Parathyroid adenoma (tissue), 2 donors: Measurements from ENCODE around the gene RHBDF1.

ENCODE experiments used
- H2AFZ ChIP-seq: fragments of 300-600 bp; sonication (generic); one replicate; pipeline ENCODE4 v1.7.0; 2017; ENCODE audit warnings: antibody characterized with exemption, mild to moderate bottlenecking
- H3K27ac ChIP-seq: fragments of 300-600 bp; sonication (generic); one replicate; pipeline ENCODE4 v1.7.0; 2017
- H3K27me3 ChIP-seq: fragments of 300-600 bp; sonication (generic); one replicate; pipeline ENCODE4 v1.7.0; 2017; ENCODE audit warnings: low read length; ENCODE audit not compliant: control insufficient read depth, insufficient read depth
- H3K36me3 ChIP-seq: fragments of 300-600 bp; sonication (generic); one replicate; pipeline ENCODE4 v1.7.0; 2017; ENCODE audit warnings: low read length; ENCODE audit not compliant: control insufficient read depth, insufficient read depth
- H3K4me1 ChIP-seq: fragments of 300-600 bp; sonication (generic); one replicate; pipeline ENCODE4 v1.7.0; 2017; ENCODE audit warnings: control low read depth
- H3K4me2 ChIP-seq: fragments of 300-600 bp; sonication (generic); one replicate; pipeline ENCODE4 v1.7.0; 2017; ENCODE audit warnings: low read length
- H3K4me3 ChIP-seq: fragments of 300-600 bp; sonication (generic); one replicate; pipeline ENCODE4 v1.7.0; 2017; ENCODE audit warnings: low read depth, low read length
- H3K79me2 ChIP-seq: fragments of 300-600 bp; sonication (generic); one replicate; pipeline ENCODE4 v1.7.0; 2017; ENCODE audit warnings: control low read depth
- H3K9ac ChIP-seq: fragments of 300-600 bp; sonication (generic); one replicate; pipeline ENCODE4 v1.7.0; 2017; ENCODE audit warnings: mild to moderate bottlenecking
- H3K9me3 ChIP-seq: fragments of 300-600 bp; sonication (generic); one replicate; pipeline ENCODE4 v1.7.0; 2017; ENCODE audit warnings: low read length; ENCODE audit not compliant: control insufficient read depth
- TF ChIP-seq, protein P1 (sequence below): fragments of 300-600 bp; sonication (generic); IDR thresholded peaks from one replicate; pipeline ENCODE4 v1.7.0; 2017; ENCODE audit warnings: antibody characterized with exemption, mild to moderate bottlenecking
- donor health status: primary hyperparathyroidism.

The RHBDF1 gene

DNA sequence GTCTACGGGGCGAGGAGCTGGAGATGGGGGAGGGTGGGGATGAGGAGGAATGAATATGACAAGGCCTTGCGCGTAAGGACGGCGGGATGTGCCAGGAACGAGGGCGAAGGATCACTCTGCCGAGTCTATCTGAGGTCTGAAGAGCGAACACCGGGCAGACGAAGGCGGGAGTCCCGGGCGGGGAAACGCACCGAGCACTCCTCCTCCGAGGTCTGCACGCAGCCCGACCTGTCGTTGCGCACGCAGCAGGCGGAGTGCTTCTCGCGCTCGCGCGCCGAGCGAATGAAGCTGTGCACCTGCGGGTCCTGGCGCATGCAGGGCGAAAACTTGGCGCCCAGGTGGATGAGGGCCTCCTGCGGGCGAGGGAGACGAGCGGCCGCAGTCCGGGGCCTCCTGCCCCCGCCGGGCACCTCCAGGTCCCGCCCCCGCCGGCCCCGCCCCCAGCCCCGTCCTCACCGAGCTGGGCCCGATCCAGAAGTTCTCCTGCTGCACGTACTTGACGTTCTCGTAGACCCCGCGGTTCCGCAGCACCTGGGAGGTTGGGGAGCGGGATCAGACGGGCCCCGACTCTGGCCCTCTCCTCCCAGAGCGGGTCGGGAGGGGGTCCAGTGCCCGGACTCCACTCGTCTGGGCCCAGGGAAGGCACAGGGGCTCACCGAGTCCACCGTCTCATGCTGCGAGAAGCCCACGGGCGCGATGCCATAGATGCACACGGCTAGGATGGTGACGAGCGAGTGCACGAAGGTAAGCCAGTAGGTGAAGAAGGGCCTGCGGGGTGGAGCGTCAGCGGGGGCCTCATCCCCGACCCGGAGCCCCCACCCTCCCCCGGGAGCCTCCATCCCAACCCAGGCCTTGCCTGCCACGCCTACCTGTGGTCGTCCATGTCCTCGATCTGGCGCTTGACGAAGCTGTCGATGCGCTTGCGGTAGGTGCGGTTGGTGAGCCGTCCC is 11.2 kb downstream of the RHBDF1 start:
- no peak overlapping the region for H3K4me2 ChIP-seq
- no peaks in the 10 kb centered on the region for H3K27me3 ChIP-seq
- H2AFZ ChIP-seq = no peak overlapping the region
- H3K9me3 ChIP-seq = no peaks in the 10 kb centered on the region
- no peak overlapping the region for H3K4me3 ChIP-seq
- no peak overlapping the region for H3K9ac ChIP-seq
- H3K36me3 ChIP-seq = no peaks in the 10 kb centered on the region
- peaks cover 3% of the 10 kb centered on the region for H3K4me1 ChIP-seq
- TF ChIP-seq, protein P1, sequence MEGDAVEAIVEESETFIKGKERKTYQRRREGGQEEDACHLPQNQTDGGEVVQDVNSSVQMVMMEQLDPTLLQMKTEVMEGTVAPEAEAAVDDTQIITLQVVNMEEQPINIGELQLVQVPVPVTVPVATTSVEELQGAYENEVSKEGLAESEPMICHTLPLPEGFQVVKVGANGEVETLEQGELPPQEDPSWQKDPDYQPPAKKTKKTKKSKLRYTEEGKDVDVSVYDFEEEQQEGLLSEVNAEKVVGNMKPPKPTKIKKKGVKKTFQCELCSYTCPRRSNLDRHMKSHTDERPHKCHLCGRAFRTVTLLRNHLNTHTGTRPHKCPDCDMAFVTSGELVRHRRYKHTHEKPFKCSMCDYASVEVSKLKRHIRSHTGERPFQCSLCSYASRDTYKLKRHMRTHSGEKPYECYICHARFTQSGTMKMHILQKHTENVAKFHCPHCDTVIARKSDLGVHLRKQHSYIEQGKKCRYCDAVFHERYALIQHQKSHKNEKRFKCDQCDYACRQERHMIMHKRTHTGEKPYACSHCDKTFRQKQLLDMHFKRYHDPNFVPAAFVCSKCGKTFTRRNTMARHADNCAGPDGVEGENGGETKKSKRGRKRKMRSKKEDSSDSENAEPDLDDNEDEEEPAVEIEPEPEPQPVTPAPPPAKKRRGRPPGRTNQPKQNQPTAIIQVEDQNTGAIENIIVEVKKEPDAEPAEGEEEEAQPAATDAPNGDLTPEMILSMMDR = no peak
- peaks cover 12% of the 10 kb centered on the region for H3K79me2 ChIP-seq
- H3K27ac ChIP-seq = no peak overlapping the region

DNA sequence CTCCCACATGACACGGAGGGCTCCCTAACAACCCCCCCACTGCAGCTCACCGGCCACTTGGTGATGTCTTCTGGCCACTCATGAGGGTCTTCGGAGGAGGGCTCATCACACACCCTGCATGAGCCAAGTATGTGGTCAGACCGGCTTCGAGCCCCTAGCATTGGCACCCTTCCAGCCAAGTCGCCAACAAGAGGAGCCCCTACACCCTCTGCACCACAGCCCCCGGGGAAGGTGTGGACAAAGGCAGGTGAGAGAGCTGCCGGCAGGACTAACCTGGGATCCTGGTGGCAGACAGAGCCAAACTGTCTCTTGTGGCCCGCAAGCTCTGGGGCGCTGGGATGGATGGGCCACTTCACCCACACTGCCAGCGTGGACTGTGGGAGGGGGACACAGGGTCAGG is 12.3 kb downstream of the RHBDF1 start:
- Histone ChIP-seq H3K79me2 (peaks cover 3% of the 10 kb centered on the region), H3K27me3 (no peaks in the 10 kb centered on the region), H3K27ac (no peak overlapping the region), H3K36me3 (no peaks in the 10 kb centered on the region), H2AFZ (no peak overlapping the region), H3K9ac (no peak overlapping the region), H3K4me3 (no peak overlapping the region), H3K4me1 (no peaks in the 10 kb centered on the region), H3K9me3 (no peaks in the 10 kb centered on the region), H3K4me2 (no peak overlapping the region)
- TF ChIP-seq, protein P1 = no peak

DNA sequence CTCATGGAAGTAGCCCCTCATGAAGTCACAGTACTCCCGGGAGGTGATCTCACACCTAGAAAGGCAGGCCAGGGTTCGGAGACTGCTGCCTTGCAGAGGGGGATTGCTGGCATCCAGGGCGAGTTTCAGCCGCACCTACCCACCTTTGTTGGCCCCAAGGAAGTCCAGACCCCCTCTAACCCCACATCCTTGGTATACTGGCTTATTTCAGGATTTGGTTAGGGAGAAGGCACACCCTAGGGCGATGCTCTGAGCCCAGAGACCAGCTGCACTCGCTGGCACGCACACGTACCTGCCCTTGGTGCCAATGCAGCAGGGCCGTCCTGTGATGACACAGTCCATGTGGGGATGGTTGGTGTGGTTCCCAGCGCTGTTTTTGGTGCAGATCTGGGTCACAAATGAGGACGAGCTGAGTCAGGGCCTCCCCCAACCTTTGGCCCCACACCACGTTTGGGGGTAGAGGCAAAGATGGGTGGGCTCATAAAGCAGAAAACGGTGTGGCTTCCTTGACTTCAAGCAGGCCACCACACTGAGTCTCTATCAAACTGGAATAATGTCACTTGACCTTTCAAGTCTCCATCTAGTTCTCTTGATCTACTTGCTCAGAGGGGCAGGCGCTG is 12.9 kb downstream of the RHBDF1 start:
- no peak overlapping the region for H3K4me2 ChIP-seq
- no peak overlapping the region for H3K27ac ChIP-seq
- H3K36me3 ChIP-seq = no peaks in the 10 kb centered on the region
- no peak overlapping the region for H3K4me3 ChIP-seq
- no peaks in the 10 kb centered on the region for H3K27me3 ChIP-seq
- H3K9ac ChIP-seq = no peak overlapping the region
- H2AFZ ChIP-seq = no peak overlapping the region
- H3K9me3 ChIP-seq = no peaks in the 10 kb centered on the region
- no peaks in the 10 kb centered on the region for H3K4me1 ChIP-seq
- no peaks in the 10 kb centered on the region for H3K79me2 ChIP-seq
- TF ChIP-seq, protein P1 = no peak

DNA sequence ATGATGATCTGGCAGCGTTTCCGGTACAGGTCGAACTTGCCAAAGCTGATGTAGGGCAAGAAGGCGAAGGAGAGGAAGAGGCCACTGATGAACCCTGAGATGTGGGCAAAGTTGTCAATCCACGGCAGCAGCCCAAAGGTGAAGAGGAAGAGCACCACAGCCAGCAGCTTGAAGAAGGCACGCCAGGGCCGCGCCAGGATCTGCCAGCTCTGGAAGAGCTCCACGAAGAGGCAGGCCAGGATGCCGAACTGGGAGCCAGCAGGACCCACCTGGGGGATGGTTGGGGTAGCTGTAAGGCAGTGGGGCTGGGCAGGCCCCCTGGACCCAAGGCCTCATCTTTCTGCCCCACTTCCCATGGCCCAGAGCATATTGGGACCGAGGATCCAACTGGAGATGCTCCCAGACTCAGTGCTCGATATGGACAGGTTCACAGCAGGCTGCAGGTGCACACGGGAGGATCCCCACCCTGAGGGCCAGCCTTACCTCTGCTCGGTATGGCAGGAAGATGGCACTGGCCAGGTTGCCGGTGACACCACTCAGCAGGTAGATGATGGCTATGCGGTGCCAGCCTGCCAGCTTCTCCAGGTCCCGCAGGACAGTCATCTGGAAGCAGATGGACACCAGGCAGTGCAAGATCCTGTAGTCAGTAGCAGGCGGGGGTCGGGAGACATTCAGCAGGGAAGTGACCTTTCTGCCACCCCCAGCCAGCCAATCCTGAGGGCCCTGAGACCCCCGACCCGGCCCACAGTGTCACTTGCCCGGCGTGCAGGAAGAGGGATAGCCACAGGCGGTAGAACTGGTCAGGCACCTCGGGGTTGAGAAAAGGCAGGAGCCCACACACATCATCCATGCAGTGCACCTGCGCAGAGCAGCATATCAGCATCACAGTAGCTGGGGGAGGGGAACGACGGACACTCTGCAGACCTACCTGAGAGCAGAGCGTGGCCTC is 13.7 kb downstream of the RHBDF1 start:
- H3K4me3 ChIP-seq = no peak overlapping the region
- no peak overlapping the region for H3K9ac ChIP-seq
- TF ChIP-seq, protein P1 = no peak
- no peaks in the 10 kb centered on the region for H3K79me2 ChIP-seq
- no peak overlapping the region for H3K27ac ChIP-seq
- H3K9me3 ChIP-seq = no peaks in the 10 kb centered on the region
- H2AFZ ChIP-seq = no peak overlapping the region
- no peaks in the 10 kb centered on the region for H3K36me3 ChIP-seq
- H3K27me3 ChIP-seq = no peaks in the 10 kb centered on the region
- no peaks in the 10 kb centered on the region for H3K4me1 ChIP-seq
- H3K4me2 ChIP-seq = no peak overlapping the region
